ENCODE results near the gene MAPK1.
"Not testable (repeated sequence)": the region's sequence is repeated elsewhere in the genome, so short reads cannot be mapped to it uniquely, and the experiment has no call there.

The MAPK1 gene

GRCh38 chr22:21790849-21791610 is 76.4 kb downstream of the MAPK1 start:
- DNase-seq (ENCODE audit: low read depth, low spot score), result not testable (repeated sequence)

DNA sequence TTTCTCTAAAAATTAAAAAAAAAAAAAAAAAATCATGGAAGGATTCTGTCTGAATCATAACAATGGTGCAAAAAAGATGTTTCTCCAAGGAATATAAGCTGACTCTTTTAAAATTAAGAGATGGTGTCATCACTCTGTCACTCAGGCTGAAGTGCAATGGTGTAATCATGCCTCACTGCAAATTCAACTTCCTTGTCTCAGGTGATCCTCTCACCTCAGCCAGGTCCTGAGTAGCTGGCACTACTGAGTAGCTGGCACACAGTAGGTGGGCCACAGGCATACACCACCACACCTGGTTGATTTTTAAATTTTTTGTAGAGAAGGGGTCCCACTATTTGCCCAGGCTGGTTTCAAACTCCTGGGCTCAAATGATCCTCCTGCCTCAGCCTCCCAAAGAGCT is 77.1 kb downstream of the MAPK1 start:
- no peak for DNase-seq (ENCODE audit: low read depth, low spot score)

DNA sequence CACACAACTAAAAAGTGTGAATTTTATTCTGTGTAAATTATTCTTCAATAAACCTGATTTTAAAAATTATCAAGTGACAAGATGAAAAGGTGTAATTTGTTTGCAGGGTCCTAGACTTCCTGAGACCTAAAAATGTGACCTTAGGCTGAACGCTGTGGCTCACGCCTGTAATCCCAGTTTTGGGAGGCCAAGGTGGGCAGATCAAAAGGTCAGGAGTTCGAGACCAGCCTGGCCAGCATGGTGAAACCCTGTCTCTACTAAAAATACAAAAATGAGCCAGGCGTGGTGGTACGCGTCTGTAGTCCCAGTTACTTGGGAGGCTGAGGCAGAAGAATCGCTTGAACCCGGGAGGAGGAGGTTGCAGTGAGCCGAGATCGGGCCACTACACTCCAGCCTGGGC is 79.9 kb downstream of the MAPK1 start:
- DNase-seq (ENCODE audit: low read depth, low spot score), result not testable (repeated sequence)

DNA sequence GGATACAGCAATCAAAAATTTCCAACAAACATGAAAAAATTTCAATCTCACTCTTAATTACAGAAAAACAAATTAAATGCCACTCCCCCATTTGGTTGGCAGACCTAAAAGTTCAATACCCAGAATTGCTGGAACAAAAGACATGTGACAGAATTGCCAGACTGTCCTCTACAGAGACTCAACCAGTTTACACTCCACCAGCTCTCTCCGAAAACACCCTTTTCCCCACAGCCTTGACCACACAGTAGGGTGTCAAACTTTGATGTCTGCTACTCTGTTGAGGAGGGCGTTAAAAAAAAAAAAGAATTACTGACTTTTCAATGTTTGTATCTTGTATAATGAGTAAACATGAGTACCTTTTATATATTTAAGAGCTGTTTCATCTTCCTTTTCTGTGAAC is 87.2 kb downstream of the MAPK1 start:
- DNase-seq (ENCODE audit: low read depth, low spot score), result no peak

- no peak for DNase-seq (ENCODE audit: low read depth, low spot score)
Observed at GRCh38 chr22:21779444-21779843, 88.0 kb downstream of the MAPK1 start.

GRCh38 chr22:21778705-21779363 is 88.6 kb downstream of the MAPK1 start:
- DNase-seq (ENCODE audit: low read depth, low spot score), result no peak

DNA sequence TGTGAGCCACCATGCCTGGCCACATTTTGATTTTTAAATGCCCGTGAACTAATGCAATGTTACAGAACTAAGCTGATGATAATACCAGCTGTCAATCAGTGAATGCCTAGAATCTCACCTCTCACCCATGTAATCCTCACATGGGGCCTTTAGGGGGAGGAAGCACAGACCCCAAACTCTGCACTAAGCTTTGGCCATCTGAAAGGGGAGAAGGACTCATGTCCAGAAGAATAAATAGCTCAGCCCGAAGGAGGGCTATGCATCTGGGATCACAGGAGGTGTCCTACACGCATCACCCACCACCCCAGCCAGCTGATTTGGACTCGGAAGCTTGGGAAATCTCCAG is 95.8 kb downstream of the MAPK1 start:
- no peak for DNase-seq (ENCODE audit: low read depth, low spot score)

- DNase-seq (ENCODE audit: low read depth, low spot score), result no peak
Observed at GRCh38 chr22:21768435-21768834, 99.0 kb downstream of the MAPK1 start.

GRCh38 chr22:21766691-21767462 is 100.6 kb downstream of the MAPK1 start:
- DNase-seq (ENCODE audit: low read depth, low spot score), result no peak

GRCh38 chr22:21765909-21766529 is 101.4 kb downstream of the MAPK1 start:
- no peak for DNase-seq (ENCODE audit: low read depth, low spot score)

- DNase-seq (ENCODE audit: low read depth, low spot score), result no peak
Observed at GRCh38 chr22:21764038-21764804, 103.2 kb downstream of the MAPK1 start.

DNA sequence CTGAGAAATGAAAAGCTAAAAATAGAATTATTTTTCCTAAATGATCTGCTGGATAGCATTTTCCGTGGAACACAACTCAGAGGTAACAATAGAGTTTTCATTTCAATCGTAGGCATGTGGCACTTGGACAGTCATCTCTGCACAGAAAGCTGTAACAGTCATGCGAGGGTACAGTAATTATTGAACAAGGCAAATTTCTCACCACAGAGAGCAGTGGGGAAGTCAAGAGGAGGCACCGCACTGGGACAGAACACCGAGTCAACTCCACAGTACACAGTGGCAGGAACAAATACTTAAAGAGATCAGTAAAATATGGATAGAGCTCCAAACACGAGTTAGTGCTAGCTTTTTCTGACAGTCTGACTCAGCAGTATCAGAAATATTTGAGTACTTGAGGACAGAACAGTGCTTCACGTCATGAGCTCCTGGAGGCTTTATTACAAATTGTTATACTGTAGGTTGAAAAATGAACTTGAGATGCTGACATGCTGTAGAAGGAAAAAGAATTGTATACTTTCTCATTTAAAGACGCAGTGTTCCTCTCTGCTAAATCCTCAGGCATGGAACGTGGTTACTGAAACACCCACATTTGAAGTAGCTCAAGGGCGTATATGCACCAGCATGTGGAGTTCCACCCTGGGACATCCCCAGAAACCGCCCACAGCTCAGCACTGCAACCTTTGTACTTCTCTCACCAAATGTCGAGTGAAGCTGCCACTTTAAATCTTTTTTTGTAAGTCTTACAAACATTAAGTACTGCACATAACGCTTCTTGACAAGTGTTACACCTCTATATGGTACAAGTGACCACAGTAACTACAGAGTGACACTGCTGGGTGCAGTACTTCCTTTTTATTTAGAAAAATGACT is 104.5 kb downstream of the MAPK1 start:
- DNase-seq (ENCODE audit: low read depth, low spot score), result no peak

- DNase-seq (ENCODE audit: low read depth, low spot score), result no peak
Observed at GRCh38 chr22:21761994-21762680, 105.3 kb downstream of the MAPK1 start.

DNA sequence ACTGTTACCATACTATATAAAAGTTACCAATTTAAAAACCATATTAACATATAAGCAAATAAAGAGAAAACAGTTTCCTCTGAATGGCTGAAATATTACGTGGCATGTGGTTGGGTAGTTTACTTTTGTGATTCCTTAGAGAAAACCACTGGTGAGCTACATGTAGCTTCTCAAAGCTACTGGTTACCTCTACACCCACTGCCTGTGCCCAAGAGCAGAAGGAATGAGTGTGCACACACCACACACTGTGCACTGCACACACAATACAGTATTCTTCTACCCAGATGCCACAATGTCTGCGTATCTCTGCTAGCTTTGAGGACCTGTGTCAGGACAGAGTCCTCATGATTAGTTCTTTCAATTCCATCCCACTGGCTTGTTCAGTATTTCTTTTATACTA is 106.4 kb downstream of the MAPK1 start:
- no peak for DNase-seq (ENCODE audit: low read depth, low spot score)

GRCh38 chr22:21760640-21761039 is 106.8 kb downstream of the MAPK1 start:
- no peak for DNase-seq (ENCODE audit: low read depth, low spot score)

DNA sequence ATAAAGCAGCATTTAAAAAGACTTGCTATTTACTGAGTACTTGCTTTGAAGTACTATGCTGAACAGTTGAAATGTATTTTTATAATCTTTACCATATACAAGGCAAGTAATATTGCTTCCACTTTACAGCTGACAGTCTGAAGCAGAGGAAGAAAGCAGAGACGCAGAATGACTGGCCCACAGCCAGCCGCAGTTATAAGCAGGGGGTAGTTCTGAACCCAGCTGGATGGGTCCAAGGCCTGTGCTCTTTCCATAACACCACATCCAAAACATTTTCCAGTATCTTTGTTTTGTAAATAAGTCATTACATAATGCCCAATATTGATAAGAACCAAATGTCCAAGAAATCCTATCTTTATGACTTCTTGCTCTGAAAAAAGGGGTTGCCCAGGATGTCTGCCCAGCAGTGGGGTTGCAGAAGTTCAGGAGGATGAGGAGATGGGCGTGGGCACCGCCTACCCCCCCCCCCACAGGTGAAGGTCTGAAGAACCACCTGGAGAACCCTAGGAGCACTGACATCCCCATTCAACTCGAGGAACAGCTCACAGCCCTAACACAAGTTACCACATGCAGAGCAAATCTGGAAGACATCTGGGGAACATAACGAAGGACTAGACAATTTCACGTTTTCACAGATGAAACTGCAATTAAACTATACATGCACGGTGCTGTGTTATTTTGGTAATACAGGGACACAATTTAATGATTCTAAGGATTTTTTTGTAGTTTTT is 107.6 kb downstream of the MAPK1 start:
- DNase-seq (ENCODE audit: low read depth, low spot score), result no peak

GRCh38 chr22:21759093-21759492 is 108.4 kb downstream of the MAPK1 start:
- DNase-seq (ENCODE audit: low read depth, low spot score), result no peak

DNA sequence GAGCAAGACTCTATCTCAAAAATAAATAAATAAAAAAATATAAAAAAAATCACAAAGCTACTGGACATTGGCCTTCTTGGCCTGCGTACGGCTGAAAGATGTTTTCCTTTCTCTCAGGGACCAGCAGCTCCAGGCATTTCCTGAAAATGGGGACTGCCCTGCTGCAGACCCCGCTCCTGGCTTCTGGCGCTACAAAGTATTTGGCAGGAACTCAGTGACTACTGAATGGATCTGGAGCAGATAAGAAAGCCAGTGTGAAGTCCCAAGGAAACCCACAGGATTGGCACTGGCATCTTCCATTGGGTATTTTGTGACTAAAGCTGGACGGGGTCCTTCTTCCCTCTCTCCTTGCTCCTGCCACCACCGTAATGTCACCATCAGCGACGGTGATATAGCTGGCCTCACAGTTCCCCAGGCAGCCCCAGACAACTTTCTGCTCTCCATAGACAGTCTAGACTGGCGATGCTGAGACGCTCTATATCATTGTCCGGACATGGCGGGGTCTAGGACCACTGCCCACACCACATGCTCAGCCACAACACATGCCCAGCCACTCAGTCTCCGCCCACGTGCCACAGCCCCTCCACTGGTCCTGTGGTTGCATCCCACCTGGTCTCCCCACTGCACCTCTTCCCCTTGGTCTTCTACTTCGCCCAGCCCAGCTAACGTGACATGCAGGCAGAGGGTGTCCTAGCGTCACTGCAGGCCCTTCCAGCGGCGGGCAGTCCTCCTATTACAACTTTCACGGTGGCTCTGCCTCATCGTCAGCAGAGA is 109.2 kb downstream of the MAPK1 start:
- DNase-seq (ENCODE audit: low read depth, low spot score), result no peak
